ENCODE measurements around the gene MARCKSL1.
A peak's percentile ranks its signal among the peaks of the same experiment; 100 is the strongest.
"Not testable (repeated sequence)": the region's sequence is repeated elsewhere in the genome, so short reads cannot be mapped to it uniquely, and the experiment has no call there.

Gene MARCKSL1

GRCh38 chr1:32361674-32362473, 25.8 kb upstream of the MARCKSL1 start:
- H3K4me1 ChIP-seq (ENCODE audit: control insufficient read depth, insufficient read depth, low read length): no peaks in the 10 kb centered on the region
- H3K27ac ChIP-seq (ENCODE audit: low read depth, low read length): no peak overlapping the region
- no peak overlapping the region for H3K9ac ChIP-seq (ENCODE audit: low read length)
- no peaks in the 10 kb centered on the region for H3K27me3 ChIP-seq (ENCODE audit: control insufficient read depth, insufficient read depth, low read length)
- H3K36me3 ChIP-seq (ENCODE audit: control insufficient read depth, insufficient read depth, low read length): peaks cover 15% of the 10 kb centered on the region
- H3K4me3 ChIP-seq (ENCODE audit: low read length): peak overlapping the region; percentile 52

- Histone ChIP-seq H3K36me3 (ENCODE audit: control insufficient read depth, insufficient read depth, low read length) (peaks cover 11% of the 10 kb centered on the region), H3K9ac (ENCODE audit: low read length) (no peak overlapping the region), H3K27ac (ENCODE audit: low read depth, low read length) (no peak overlapping the region), H3K27me3 (ENCODE audit: control insufficient read depth, insufficient read depth, low read length) (no peaks in the 10 kb centered on the region), H3K4me1 (ENCODE audit: control insufficient read depth, insufficient read depth, low read length) (no peaks in the 10 kb centered on the region), H3K4me3 (ENCODE audit: low read length) (no peak overlapping the region)
These were observed 25.3 kb upstream of the MARCKSL1 start for GRCh38 chr1:32361308-32361673.

- Histone ChIP-seq H3K27me3 (ENCODE audit: control insufficient read depth, insufficient read depth, low read length) (no peaks in the 10 kb centered on the region), H3K27ac (ENCODE audit: low read depth, low read length) (no peak overlapping the region), H3K4me3 (ENCODE audit: low read length) (no peak overlapping the region), H3K36me3 (ENCODE audit: control insufficient read depth, insufficient read depth, low read length) (no peaks in the 10 kb centered on the region), H3K4me1 (ENCODE audit: control insufficient read depth, insufficient read depth, low read length) (no peaks in the 10 kb centered on the region), H3K9ac (ENCODE audit: low read length) (no peak overlapping the region)
These were observed 22.4 kb upstream of the MARCKSL1 start for GRCh38 chr1:32358435-32358834.

DNA sequence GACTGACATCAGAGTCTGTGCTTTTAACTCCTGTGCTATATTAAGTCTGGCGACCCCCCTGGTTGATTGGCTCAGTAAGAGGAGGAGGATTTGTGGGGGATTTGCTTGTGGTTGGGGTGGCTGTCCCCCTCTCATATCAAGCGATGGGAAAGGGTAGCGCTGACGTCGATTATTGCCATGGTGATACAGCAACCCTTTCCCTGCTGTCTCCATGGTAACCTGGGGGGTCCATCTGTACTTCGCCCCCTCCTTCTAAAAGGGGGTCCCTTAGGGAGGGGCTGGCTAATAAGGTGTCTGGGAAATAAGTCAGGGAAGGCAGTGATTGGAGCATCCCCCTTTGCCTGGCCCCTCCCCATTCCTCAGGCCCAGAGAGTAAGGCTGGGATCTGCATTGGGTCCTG, 21.6 kb upstream of the MARCKSL1 start:
- Histone ChIP-seq H3K4me3 (ENCODE audit: low read length) (no peak overlapping the region), H3K4me1 (ENCODE audit: control insufficient read depth, insufficient read depth, low read length) (no peaks in the 10 kb centered on the region), H3K27ac (ENCODE audit: low read depth, low read length) (no peak overlapping the region), H3K27me3 (ENCODE audit: control insufficient read depth, insufficient read depth, low read length) (no peaks in the 10 kb centered on the region), H3K9ac (ENCODE audit: low read length) (no peak overlapping the region), H3K36me3 (ENCODE audit: control insufficient read depth, insufficient read depth, low read length) (no peaks in the 10 kb centered on the region)

DNA sequence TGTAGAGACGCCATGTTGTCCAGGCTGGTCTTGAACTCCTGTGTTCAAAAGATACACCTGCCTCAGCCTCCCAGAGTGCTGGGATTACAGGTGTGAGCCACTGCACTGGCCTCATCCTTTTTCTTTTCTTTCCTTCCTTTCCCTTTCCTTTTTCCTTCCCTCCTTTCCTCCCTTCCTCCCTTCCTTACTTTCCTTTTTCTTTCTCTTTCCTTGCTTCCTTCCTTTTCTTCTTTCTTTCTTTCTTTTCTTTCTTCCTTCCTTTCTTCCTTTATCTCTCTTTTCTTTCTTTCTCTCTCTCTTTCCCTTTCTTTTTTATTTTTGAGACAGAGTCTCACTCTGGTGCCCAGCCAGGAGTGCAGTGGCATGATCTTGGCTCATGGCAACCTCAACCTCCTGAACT, 20.4 kb upstream of the MARCKSL1 start:
- peaks cover 3% of the 10 kb centered on the region for H3K4me1 ChIP-seq (ENCODE audit: control insufficient read depth, insufficient read depth, low read length)
- H3K36me3 ChIP-seq (ENCODE audit: control insufficient read depth, insufficient read depth, low read length): no peaks in the 10 kb centered on the region
- no peak overlapping the region for H3K27ac ChIP-seq (ENCODE audit: low read depth, low read length)
- H3K9ac ChIP-seq (ENCODE audit: low read length): no peak overlapping the region
- no peaks in the 10 kb centered on the region for H3K27me3 ChIP-seq (ENCODE audit: control insufficient read depth, insufficient read depth, low read length)
- no peak overlapping the region for H3K4me3 ChIP-seq (ENCODE audit: low read length)

GRCh38 chr1:32355778-32356177, 19.7 kb upstream of the MARCKSL1 start:
- not testable (repeated sequence) for H3K36me3 ChIP-seq (ENCODE audit: control insufficient read depth, insufficient read depth, low read length); H3K27ac ChIP-seq (ENCODE audit: low read depth, low read length); H3K4me1 ChIP-seq (ENCODE audit: control insufficient read depth, insufficient read depth, low read length); H3K9ac ChIP-seq (ENCODE audit: low read length); H3K4me3 ChIP-seq (ENCODE audit: low read length); H3K27me3 ChIP-seq (ENCODE audit: control insufficient read depth, insufficient read depth, low read length)

- no peak overlapping the region for H3K27ac ChIP-seq (ENCODE audit: low read depth, low read length)
- H3K4me3 ChIP-seq (ENCODE audit: low read length): no peak overlapping the region
- H3K4me1 ChIP-seq (ENCODE audit: control insufficient read depth, insufficient read depth, low read length): peaks cover 3% of the 10 kb centered on the region
- no peaks in the 10 kb centered on the region for H3K36me3 ChIP-seq (ENCODE audit: control insufficient read depth, insufficient read depth, low read length)
- no peak overlapping the region for H3K9ac ChIP-seq (ENCODE audit: low read length)
- no peaks in the 10 kb centered on the region for H3K27me3 ChIP-seq (ENCODE audit: control insufficient read depth, insufficient read depth, low read length)
These were observed 18.0 kb upstream of the MARCKSL1 start for GRCh38 chr1:32353886-32354570.

- Histone ChIP-seq H3K9ac (ENCODE audit: low read length) (no peak overlapping the region), H3K4me3 (ENCODE audit: low read length) (no peak overlapping the region)
These were observed 17.4 kb upstream of the MARCKSL1 start for GRCh38 chr1:32353431-32353830.

DNA sequence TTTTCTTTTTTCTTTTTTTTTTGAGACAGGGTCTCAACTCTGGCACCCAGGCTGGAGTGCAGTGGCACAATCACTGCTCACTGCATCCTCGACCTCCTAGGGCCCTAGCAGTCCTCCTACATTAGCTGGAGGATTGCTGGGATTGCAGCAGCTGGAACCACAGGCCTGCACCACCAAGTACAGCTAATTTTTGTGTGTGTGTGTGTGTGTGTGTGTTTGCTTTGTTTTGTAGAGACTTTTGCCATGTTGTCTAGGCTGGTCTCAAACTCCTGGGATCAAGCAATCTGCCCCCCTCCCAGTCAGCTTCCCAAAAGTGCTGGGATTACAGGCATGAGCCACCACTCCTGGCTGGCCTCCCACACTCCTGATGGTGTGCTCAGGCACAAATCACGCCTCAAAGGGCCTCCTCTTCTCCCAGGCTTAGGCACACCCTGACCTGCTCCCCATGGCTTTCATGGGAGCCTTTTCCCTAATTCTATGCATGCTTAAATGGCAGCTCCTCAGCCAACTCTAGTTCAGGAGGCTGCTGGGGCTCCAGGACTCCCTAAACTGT, 16.9 kb upstream of the MARCKSL1 start:
- Histone ChIP-seq H3K4me3 (ENCODE audit: low read length) (no peak overlapping the region), H3K9ac (ENCODE audit: low read length) (no peak overlapping the region), H3K27ac (ENCODE audit: low read depth, low read length) (no peak overlapping the region)

More at GRCh38 chr1:32353431-32353830, 17.4 kb upstream of the MARCKSL1 start:
- Histone ChIP-seq H3K4me1 (ENCODE audit: control insufficient read depth, insufficient read depth, low read length) (peaks cover 3% of the 10 kb centered on the region), H3K27me3 (ENCODE audit: control insufficient read depth, insufficient read depth, low read length) (no peaks in the 10 kb centered on the region), H3K27ac (ENCODE audit: low read depth, low read length) (no peak overlapping the region), H3K36me3 (ENCODE audit: control insufficient read depth, insufficient read depth, low read length) (no peaks in the 10 kb centered on the region)

GRCh38 chr1:32352239-32352745, 16.3 kb upstream of the MARCKSL1 start:
- no peaks in the 10 kb centered on the region for H3K36me3 ChIP-seq (ENCODE audit: control insufficient read depth, insufficient read depth, low read length)
- H3K27ac ChIP-seq (ENCODE audit: low read depth, low read length): peak overlapping the region; percentile 87
- H3K4me3 ChIP-seq (ENCODE audit: low read length): peak overlapping the region; percentile 75
- H3K27me3 ChIP-seq (ENCODE audit: control insufficient read depth, insufficient read depth, low read length): no peaks in the 10 kb centered on the region
- H3K9ac ChIP-seq (ENCODE audit: low read length): no peak overlapping the region
- H3K4me1 ChIP-seq (ENCODE audit: control insufficient read depth, insufficient read depth, low read length): peaks cover 3% of the 10 kb centered on the region

More for the DNA sequence above, 16.9 kb upstream of the MARCKSL1 start:
- no peaks in the 10 kb centered on the region for H3K27me3 ChIP-seq (ENCODE audit: control insufficient read depth, insufficient read depth, low read length)
- H3K4me1 ChIP-seq (ENCODE audit: control insufficient read depth, insufficient read depth, low read length): peaks cover 3% of the 10 kb centered on the region
- no peaks in the 10 kb centered on the region for H3K36me3 ChIP-seq (ENCODE audit: control insufficient read depth, insufficient read depth, low read length)

DNA sequence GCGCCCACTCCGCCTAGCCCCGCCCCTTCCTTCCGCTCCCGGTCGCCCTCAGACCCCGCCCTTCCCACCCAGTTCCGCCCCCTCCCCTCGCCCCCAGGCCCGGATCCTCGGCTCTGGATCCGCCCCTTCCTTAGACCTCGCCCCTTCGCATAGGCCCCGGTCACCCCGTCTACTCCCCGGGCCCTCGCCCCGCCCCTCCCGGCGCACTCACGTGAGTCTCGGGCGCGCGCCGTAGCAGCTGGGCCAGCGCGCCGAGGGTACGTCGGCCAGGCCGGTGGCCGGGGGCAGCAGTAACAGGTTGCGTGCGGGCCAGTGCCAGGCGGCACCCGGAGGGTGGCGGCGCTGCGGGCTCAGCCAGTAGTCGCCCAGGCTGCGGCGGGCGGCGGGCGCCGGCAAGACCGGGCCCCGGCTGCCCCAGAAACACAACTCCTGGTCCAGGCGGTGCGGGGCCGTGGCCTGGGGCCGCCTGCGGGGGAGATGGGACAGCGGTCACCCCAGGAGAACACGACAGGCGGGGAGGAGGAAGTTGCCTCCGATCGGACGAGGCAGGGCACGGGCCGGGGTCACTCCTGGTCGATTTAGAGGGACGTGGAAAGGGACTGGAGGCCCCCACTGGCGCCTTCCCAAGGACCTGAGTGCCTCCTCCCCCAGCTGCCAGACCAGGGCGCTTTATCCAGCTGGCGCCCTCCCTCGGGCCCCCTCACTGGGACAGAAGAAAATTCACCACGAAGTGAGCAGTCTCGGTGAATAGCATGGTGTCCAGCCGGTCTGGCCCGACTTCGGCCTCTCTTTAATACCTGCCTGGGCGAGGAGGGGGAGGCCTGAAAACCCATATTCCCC, 15.6 kb upstream of the MARCKSL1 start:
- no peaks in the 10 kb centered on the region for H3K27me3 ChIP-seq (ENCODE audit: control insufficient read depth, insufficient read depth, low read length)
- peak overlapping the region; percentile 75 for H3K4me3 ChIP-seq (ENCODE audit: low read length)
- peak overlapping the region; percentile 87 for H3K27ac ChIP-seq (ENCODE audit: low read depth, low read length)
- peak overlapping the region; percentile 36 for H3K9ac ChIP-seq (ENCODE audit: low read length)
- no peaks in the 10 kb centered on the region for H3K36me3 ChIP-seq (ENCODE audit: control insufficient read depth, insufficient read depth, low read length)
- peaks cover 3% of the 10 kb centered on the region for H3K4me1 ChIP-seq (ENCODE audit: control insufficient read depth, insufficient read depth, low read length)

Measured in rectal smooth muscle tissue (tissue), 1 donor.